ENCODE results near the gene FGF23. TPM values are rescaled to one million over a fixed set of nuclear protein-coding genes. Genes with fewer than 3 reads are reported as not detected.

Gene FGF23
- total and polyA plus RNA-seq, 2 donors (not counting 1 experiment from before 2014, with no cell fraction given): not detected

- Histone ChIP-seq H3K4me1 (ENCODE audit: control insufficient read depth, extremely low read depth, insufficient read depth, low read length) (no peaks in the 10 kb centered on the region), H3K27me3 (ENCODE audit: control insufficient read depth, insufficient read depth, low read length) (no peaks in the 10 kb centered on the region), H3K4me3 (replicated peaks in 1 of 4; ENCODE audit: control extremely low read depth in 1 of 4, insufficient read depth in 1 of 4, low read depth in 3 of 4, low read length in 4 of 4) (no peak overlapping the region), H4K20me1 (ENCODE audit: control insufficient read depth, extremely low read depth, insufficient read depth, low read length) (no peaks in the 10 kb centered on the region), H3K9me3 (ENCODE audit: control insufficient read depth, insufficient read depth, low read depth, low read length) (no peaks in the 10 kb centered on the region), H3K4me2 (ENCODE audit: extremely low read depth, insufficient read depth, low read length) (no peak overlapping the region), H3K27ac (ENCODE audit: insufficient read depth, low read length) (no peak overlapping the region), H3K79me2 (ENCODE audit: control insufficient read depth, insufficient read depth, low read length) (no peaks in the 10 kb centered on the region), H2AFZ (ENCODE audit: low read length) (no peak overlapping the region), H3K36me3 (ENCODE audit: control insufficient read depth, insufficient read depth, low read length) (peaks cover 3% of the 10 kb centered on the region), H3K9ac (ENCODE audit: insufficient read depth, low read length) (no peak overlapping the region)
- TF ChIP-seq CTCF (conservative IDR thresholded peaks at IDR 0.05 in 1 of 2, IDR thresholded peaks at IDR 0.05 in 1 of 2; ENCODE audit: low read depth in 1 of 2, low read length in 2 of 2): peak; percentile 16 to 37
- TF ChIP-seq EZH2 (IDR thresholded peaks at IDR 0.05; ENCODE audit: low read length, missing control alignments): no peak
- peak in 1 of 2 donors; percentile 14 for DNase-seq (ENCODE audit: low read depth in 2 of 2)
Observed at GRCh38 chr12:4353785-4354208, 25.7 kb downstream of the FGF23 start.

- DNase-seq (ENCODE audit: low read depth in 2 of 2): no peak
- no peak overlapping the region for H3K4me3 ChIP-seq (replicated peaks in 1 of 4; ENCODE audit: control extremely low read depth in 1 of 4, insufficient read depth in 1 of 4, low read depth in 3 of 4, low read length in 4 of 4)
- H3K79me2 ChIP-seq (ENCODE audit: control insufficient read depth, insufficient read depth, low read length): no peaks in the 10 kb centered on the region
- H2AFZ ChIP-seq (ENCODE audit: low read length): no peak overlapping the region
- no peaks in the 10 kb centered on the region for H3K9me3 ChIP-seq (ENCODE audit: control insufficient read depth, insufficient read depth, low read depth, low read length)
- H3K27ac ChIP-seq (ENCODE audit: insufficient read depth, low read length): no peak overlapping the region
- TF ChIP-seq CTCF (conservative IDR thresholded peaks at IDR 0.05 in 1 of 2, IDR thresholded peaks at IDR 0.05 in 1 of 2; ENCODE audit: low read depth in 1 of 2, low read length in 2 of 2) (no peak), EZH2 (IDR thresholded peaks at IDR 0.05; ENCODE audit: low read length, missing control alignments) (no peak)
- H4K20me1 ChIP-seq (ENCODE audit: control insufficient read depth, extremely low read depth, insufficient read depth, low read length): no peaks in the 10 kb centered on the region
- H3K27me3 ChIP-seq (ENCODE audit: control insufficient read depth, insufficient read depth, low read length): no peaks in the 10 kb centered on the region
- no peaks in the 10 kb centered on the region for H3K4me1 ChIP-seq (ENCODE audit: control insufficient read depth, extremely low read depth, insufficient read depth, low read length)
- H3K4me2 ChIP-seq (ENCODE audit: extremely low read depth, insufficient read depth, low read length): no peak overlapping the region
- H3K36me3 ChIP-seq (ENCODE audit: control insufficient read depth, insufficient read depth, low read length): no peaks in the 10 kb centered on the region
- no peak overlapping the region for H3K9ac ChIP-seq (ENCODE audit: insufficient read depth, low read length)
Observed at GRCh38 chr12:4346931-4347330, 32.6 kb downstream of the FGF23 start.

- Histone ChIP-seq H3K4me3 (replicated peaks in 1 of 4; ENCODE audit: control extremely low read depth in 1 of 4, insufficient read depth in 1 of 4, low read depth in 3 of 4, low read length in 4 of 4) (no peak overlapping the region), H3K79me2 (ENCODE audit: control insufficient read depth, insufficient read depth, low read length) (peaks cover 8% of the 10 kb centered on the region), H3K4me2 (ENCODE audit: extremely low read depth, insufficient read depth, low read length) (no peak overlapping the region), H3K9me3 (ENCODE audit: control insufficient read depth, insufficient read depth, low read depth, low read length) (no peaks in the 10 kb centered on the region), H3K4me1 (ENCODE audit: control insufficient read depth, extremely low read depth, insufficient read depth, low read length) (no peaks in the 10 kb centered on the region), H2AFZ (ENCODE audit: low read length) (no peak overlapping the region), H3K9ac (ENCODE audit: insufficient read depth, low read length) (no peak overlapping the region), H3K27me3 (ENCODE audit: control insufficient read depth, insufficient read depth, low read length) (no peaks in the 10 kb centered on the region), H3K36me3 (ENCODE audit: control insufficient read depth, insufficient read depth, low read length) (no peaks in the 10 kb centered on the region), H3K27ac (ENCODE audit: insufficient read depth, low read length) (no peak overlapping the region), H4K20me1 (ENCODE audit: control insufficient read depth, extremely low read depth, insufficient read depth, low read length) (no peaks in the 10 kb centered on the region)
- TF ChIP-seq CTCF (conservative IDR thresholded peaks at IDR 0.05 in 1 of 2, IDR thresholded peaks at IDR 0.05 in 1 of 2; ENCODE audit: low read depth in 1 of 2, low read length in 2 of 2) (no peak), EZH2 (IDR thresholded peaks at IDR 0.05; ENCODE audit: low read length, missing control alignments) (no peak)
- DNase-seq (ENCODE audit: low read depth in 2 of 2): no peak
Observed at GRCh38 chr12:4331842-4332241, 47.7 kb downstream of the FGF23 start.

All from fibroblast of lung (primary cell).